ENCODE measurements around the gene SHC1.

DNA sequence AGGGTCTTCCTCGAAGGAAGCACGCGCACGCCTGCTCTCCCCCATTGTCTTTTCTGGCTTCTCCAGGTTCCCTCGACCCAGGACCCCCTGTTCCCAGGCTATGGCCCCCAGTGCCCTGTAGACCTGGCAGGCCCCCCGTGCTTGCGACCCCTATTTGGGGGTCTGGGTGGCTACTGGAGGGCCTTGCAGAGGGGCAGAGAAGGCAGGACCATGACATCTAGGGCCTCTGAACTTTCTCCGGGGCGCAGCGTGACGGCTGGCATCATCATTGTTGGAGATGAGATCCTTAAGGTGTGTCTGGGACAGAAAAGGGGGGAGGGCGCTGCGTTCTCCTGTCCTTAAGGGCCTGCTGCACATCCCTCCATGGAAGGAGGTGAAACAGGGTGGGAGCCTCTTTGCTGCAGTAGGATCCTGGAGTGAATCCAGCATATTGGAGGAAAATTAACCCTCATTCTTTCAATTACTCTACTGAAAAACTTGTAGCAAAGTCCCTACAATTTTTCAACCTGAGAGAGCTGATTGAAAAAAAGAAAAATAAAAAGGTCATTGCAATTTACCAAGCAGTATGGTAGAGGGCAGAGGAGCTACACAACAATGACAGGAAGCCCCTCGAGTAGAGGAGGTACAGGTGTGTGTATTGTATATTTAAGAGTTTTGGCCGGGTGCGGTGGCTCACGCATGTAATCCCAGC lies 13.4 kb upstream of the SHC1 start:
- TF ChIP-seq, protein P1, sequence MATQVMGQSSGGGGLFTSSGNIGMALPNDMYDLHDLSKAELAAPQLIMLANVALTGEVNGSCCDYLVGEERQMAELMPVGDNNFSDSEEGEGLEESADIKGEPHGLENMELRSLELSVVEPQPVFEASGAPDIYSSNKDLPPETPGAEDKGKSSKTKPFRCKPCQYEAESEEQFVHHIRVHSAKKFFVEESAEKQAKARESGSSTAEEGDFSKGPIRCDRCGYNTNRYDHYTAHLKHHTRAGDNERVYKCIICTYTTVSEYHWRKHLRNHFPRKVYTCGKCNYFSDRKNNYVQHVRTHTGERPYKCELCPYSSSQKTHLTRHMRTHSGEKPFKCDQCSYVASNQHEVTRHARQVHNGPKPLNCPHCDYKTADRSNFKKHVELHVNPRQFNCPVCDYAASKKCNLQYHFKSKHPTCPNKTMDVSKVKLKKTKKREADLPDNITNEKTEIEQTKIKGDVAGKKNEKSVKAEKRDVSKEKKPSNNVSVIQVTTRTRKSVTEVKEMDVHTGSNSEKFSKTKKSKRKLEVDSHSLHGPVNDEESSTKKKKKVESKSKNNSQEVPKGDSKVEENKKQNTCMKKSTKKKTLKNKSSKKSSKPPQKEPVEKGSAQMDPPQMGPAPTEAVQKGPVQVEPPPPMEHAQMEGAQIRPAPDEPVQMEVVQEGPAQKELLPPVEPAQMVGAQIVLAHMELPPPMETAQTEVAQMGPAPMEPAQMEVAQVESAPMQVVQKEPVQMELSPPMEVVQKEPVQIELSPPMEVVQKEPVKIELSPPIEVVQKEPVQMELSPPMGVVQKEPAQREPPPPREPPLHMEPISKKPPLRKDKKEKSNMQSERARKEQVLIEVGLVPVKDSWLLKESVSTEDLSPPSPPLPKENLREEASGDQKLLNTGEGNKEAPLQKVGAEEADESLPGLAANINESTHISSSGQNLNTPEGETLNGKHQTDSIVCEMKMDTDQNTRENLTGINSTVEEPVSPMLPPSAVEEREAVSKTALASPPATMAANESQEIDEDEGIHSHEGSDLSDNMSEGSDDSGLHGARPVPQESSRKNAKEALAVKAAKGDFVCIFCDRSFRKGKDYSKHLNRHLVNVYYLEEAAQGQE (IDR thresholded peaks at IDR 0.05; ENCODE audit: insufficient read depth in 1 of 2, low read depth in 2 of 2, low read length in 2 of 2) = no peak
- TF ChIP-seq TAF1 (IDR thresholded peaks at IDR 0.05; ENCODE audit: borderline replicate concordance, insufficient read depth, low read length) (no peak), POLR2AphosphoS5 (IDR thresholded peaks at IDR 0.05; ENCODE audit: low read depth, low read length) (no peak), SIN3A (IDR thresholded peaks at IDR 0.05; ENCODE audit: borderline replicate concordance, insufficient read depth, low read length) (no peak), FOXP2 (optimal IDR thresholded peaks at IDR 0.05; ENCODE audit: borderline replicate concordance, extremely low read depth, extremely low read length, insufficient read depth) (no peak)
